AG08396 (cell line): ENCODE measurements around the gene TYRO3.
"Not testable (repeated sequence)": the region's sequence is repeated elsewhere in the genome, so short reads cannot be mapped to it uniquely, and the experiment has no call there.

Source experiments
- DNase-seq: peaks from one replicate; pipeline ENCODE4 v3.0.0; 2012; ENCODE audit warnings: low spot score, mixed read lengths

The TYRO3 gene

GRCh38 chr15:41554343-41554742, 4.7 kb upstream of the TYRO3 start:
- no peak for DNase-seq

- DNase-seq: no peak
Measured at GRCh38 chr15:41554915-41555314, 4.1 kb upstream of the TYRO3 start.

GRCh38 chr15:41556677-41557076, 2.3 kb upstream of the TYRO3 start:
- DNase-seq: no peak

GRCh38 chr15:41557673-41558399, 1.2 kb upstream of the TYRO3 start:
- peak; percentile 86 for DNase-seq

DNA sequence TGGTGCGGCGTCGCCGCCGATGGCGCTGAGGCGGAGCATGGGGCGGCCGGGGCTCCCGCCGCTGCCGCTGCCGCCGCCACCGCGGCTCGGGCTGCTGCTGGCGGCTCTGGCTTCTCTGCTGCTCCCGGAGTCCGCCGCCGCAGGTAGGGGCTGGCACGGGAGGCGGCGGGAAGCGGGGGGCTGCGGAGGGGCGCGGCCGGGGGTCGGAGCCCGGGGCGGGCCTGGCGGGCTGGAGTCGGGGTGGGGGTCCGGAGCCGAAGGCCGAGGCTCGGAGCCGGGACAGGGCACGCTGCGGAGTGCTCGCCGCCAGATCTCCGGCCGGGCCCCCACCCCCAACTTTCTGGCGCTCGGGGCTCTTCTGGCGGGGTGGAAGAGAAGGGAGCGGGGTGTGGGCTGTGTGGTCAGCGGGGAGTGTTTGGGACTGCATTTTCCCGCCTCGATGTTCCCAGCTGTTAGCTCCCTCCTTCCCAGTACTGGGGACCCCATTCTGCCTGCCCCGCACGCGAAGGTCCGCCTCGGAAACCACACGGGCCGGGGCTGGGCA, 299 bp downstream of the TYRO3 start:
- peak; percentile 47 for DNase-seq

- no peak for DNase-seq
Measured at GRCh38 chr15:41560572-41560874, 1.5 kb downstream of the TYRO3 start.

DNA sequence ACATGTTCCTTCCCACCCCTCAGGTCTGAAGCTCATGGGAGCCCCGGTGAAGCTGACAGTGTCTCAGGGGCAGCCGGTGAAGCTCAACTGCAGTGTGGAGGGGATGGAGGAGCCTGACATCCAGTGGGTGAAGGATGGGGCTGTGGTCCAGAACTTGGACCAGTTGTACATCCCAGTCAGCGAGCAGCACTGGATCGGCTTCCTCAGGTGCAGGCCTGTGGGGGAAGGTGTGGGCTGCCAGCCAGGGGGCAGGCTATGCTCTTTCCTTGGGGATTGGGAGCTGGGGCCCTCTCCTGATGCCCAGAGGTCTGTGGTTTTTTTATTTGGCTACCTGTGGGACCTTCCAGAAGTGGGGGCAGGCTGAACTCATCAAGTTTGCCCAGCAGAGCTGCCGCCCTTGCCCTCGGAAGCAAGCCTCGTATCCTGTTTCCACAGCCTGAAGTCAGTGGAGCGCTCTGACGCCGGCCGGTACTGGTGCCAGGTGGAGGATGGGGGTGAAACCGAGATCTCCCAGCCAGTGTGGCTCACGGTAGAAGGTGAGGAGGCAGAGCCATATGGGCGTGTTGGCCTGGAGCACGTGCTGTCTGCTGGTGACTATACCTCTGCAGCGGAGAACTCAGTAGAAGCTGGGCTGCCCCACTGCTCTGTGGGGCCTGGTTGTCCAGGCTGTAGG, 2.2 kb downstream of the TYRO3 start:
- no peak for DNase-seq

- DNase-seq: peak; percentile 60
Measured at GRCh38 chr15:41561777-41562145, 2.7 kb downstream of the TYRO3 start.

GRCh38 chr15:41562244-41562643, 3.2 kb downstream of the TYRO3 start:
- no peak for DNase-seq

DNA sequence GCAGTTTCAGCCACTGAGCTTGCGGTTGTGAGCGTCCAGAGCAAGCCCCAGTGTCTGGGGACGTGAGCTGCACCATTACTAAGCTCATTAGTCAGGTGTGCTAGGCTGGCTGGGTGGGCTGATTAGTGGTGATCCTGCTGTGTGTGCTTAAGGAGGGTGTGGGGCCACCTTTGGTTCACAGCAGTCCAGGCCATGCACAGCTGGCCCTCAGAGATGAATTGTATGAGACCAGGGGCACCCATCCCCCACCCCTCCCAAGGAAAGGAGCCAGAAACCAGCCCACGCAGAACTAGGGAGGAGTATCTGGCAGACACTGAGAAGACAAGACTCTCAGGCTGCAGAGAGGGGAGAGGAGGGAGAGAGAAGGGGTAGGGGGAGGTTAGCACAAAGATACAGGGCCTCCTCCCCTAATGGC, 3.8 kb downstream of the TYRO3 start:
- no peak for DNase-seq

- no peak for DNase-seq
Measured at GRCh38 chr15:41564286-41564959, 5.4 kb downstream of the TYRO3 start.

- DNase-seq: no peak
Measured at GRCh38 chr15:41564960-41565502, 6.0 kb downstream of the TYRO3 start.

- no peak for DNase-seq
Measured at GRCh38 chr15:41565702-41566101, 6.7 kb downstream of the TYRO3 start.

- no peak for DNase-seq
Measured at GRCh38 chr15:41566121-41566885, 7.3 kb downstream of the TYRO3 start.

DNA sequence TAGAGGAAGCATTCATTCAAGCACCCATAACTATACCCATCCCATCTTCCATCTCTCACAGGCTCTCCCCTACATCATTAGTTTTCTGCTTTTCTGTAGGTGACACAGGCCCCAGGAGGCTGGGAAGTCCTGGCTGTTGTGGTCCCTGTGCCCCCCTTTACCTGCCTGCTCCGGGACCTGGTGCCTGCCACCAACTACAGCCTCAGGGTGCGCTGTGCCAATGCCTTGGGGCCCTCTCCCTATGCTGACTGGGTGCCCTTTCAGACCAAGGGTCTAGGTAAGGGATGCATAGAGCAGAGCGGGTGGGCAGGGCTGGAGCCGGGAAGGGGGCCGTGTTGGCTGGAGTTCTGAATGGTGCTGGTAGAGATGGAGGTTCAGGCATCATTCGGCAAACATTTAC, 8.2 kb downstream of the TYRO3 start:
- DNase-seq: no peak

DNA sequence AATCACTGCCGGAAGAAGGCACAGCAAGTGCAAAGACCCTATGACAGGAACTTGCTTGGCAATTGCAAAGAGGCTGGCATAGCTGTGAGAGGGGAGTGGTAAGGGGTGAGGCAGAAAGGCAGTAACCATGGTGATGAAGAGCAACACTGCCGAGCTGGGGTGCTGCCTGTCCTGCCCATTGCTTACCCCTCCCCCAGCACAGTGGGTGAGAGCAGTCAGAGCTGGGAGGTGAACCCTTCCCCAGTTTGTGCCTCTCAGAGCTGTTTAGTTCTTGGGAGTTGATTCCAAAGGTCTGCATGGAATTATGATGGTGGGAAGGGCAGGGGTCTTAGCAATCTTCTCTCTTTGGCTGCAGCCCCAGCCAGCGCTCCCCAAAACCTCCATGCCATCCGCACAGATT, 8.8 kb downstream of the TYRO3 start:
- no peak for DNase-seq

DNA sequence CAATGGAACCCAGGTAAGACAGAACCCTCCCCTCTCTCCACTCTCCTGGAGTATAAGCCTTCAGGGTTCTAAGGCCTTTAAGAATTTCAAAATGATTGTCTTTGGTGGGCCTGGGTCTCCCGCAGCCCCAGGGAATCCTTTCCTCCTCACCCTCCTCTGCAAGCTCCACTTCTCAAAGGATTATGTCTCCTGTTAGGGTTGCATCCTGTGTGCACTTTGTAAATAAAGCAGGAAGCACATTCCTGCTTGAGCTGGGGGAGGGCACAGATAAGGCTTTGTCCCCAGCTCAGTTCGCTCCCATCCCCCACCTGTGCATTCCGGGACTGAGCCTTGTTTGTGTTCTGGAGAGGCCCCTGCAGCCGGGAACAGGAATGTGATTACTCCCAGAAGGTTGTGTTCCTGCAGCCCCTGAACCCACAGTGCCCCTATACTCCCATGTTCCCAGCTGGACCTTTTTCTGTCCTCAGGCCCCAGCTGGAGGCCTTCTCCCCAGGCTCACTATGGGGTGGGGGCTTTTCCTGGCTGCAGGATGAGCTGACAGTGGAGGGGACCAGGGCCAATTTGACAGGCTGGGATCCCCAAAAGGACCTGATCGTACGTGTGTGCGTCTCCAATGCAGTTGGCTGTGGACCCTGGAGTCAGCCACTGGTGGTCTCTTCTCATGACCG, 9.5 kb downstream of the TYRO3 start:
- DNase-seq: peak; percentile 40

GRCh38 chr15:41569232-41569631, 10.2 kb downstream of the TYRO3 start:
- not testable (repeated sequence) for DNase-seq

GRCh38 chr15:41570764-41571163, 11.8 kb downstream of the TYRO3 start:
- DNase-seq: no peak

DNA sequence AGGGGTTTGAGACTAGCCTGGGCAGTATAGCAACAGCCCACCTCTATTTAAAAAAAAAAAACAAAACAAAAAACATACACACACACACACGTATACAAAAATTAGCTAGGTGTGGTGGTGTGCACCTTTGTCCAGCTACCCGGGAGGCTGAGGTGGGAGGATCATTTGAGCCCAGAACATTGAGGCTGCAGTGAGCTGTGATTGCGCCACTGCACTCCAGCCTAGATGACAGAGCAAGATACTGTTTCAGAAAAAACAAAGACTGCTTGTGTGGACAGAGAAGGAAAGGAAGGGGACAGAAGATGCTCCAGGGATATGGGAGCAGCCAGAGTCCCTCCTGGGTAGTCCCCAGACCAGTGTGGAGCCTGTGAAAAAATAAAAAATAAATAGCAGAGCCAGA, 12.9 kb downstream of the TYRO3 start:
- DNase-seq: no peak

DNA sequence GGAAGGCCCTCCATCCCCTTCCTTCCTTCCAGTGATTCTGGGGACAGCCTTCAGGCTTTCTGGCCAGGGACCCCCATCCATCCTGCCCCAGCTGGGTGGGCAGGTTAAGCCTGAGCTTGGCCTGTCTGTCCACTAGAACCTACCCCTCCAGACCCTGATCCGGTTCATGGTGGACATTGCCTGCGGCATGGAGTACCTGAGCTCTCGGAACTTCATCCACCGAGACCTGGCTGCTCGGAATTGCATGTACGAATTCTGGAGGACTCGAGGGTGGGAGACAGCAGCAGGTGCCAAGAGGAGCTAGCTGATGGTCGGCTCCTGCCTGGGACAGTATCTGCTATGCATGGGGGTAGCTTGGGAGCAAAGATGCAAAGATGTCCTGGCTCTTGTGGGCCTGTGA, 13.9 kb downstream of the TYRO3 start:
- no peak for DNase-seq

GRCh38 chr15:41573396-41573795, 14.4 kb downstream of the TYRO3 start:
- no peak for DNase-seq
